ENCODE results near the gene FGF18. TPM values are rescaled to one million over a fixed set of nuclear protein-coding genes. Genes with fewer than 3 reads are reported as not detected.

The FGF18 gene
- total RNA-seq, 1 experiment from 2014 or later = 0.94 TPM

DNA sequence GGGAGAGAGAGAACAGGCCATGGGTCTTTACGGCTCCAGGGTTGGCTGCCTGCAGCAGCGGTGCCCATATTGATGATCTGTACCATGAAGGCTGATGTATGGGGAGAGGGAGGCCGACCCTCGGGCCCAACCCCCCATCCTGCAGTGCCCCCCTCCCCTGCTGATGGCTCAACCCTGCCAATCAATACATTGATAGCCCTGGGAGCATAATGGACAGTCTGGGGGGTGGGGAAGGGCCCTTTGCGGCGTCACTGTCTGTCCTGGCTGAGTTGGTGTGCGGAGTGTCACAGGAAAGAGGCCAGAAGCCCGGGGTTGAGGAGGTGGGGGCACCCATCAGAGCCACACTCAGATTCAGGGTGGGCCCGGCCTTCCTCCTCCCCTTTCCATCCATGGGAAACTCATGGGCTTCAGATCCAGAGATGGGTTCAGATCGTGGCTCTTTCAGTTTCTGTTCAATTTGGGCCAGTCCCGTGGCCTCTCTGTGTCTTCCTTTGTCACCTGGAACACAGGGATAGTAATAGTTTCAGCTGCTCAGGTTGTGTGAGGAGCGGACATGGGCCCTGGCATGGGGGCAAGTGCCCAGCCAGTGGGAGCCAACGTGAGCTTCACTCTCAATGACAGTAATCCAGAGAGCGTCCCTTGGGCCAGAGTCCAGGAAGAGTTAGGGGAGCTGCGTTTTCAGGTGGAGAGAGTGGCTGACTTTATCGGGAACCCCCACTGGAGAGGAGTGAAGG is 9.5 kb downstream of the FGF18 start:
- no CpG with 5 or more reads among the region's 16 CpGs for WGBS (ENCODE audit: extremely low coverage, insufficient read length, low lambda C conversion rate)
- Histone ChIP-seq H3K27ac (ENCODE audit: insufficient read length, low read depth, low read length) (no peak overlapping the region), H3K4ac (ENCODE audit: low read depth, low read length) (no peak overlapping the region)

More for the DNA sequence above, 9.5 kb downstream of the FGF18 start:
- Histone ChIP-seq H2BK15ac (ENCODE audit: low read depth, low read length) (no peak overlapping the region), H2BK120ac (ENCODE audit: low read depth, low read length, poor library complexity, severe bottlenecking) (no peak overlapping the region), H3K27me3 (ENCODE audit: insufficient read depth, low read length) (no peaks in the 10 kb centered on the region), H2BK5ac (ENCODE audit: insufficient read length, low read length) (no peak overlapping the region), H2BK20ac (ENCODE audit: low read depth, low read length, poor library complexity, severe bottlenecking) (no peak overlapping the region), H4K20me1 (ENCODE audit: control insufficient read depth, insufficient read depth, insufficient read length) (no peaks in the 10 kb centered on the region), H4K8ac (replicated peaks; ENCODE audit: insufficient read length, low read depth, low read length) (no peak overlapping the region), H3K23ac (ENCODE audit: insufficient read length, low read depth, low read length) (no peak overlapping the region), H3K4me2 (ENCODE audit: insufficient read depth, insufficient read length, low read length) (no peak overlapping the region), H3K79me1 (ENCODE audit: insufficient read depth, low read depth, low read length, poor library complexity, severe bottlenecking) (no peaks in the 10 kb centered on the region), H3T11ph (ENCODE audit: low read length) (no peak overlapping the region), H3K18ac (ENCODE audit: insufficient read length, low read depth, low read length) (no peak overlapping the region), H2BK12ac (ENCODE audit: insufficient read length, low read depth, low read length) (no peak overlapping the region), H3K14ac (ENCODE audit: insufficient read depth, low read length) (no peak overlapping the region; the same call in 1 of the 2 replicates), H3K23me2 (ENCODE audit: insufficient read length, low read depth, low read length, poor library complexity, severe bottlenecking) (no peaks in the 10 kb centered on the region), H4K91ac (ENCODE audit: insufficient read length, low read depth, low read length) (no peak overlapping the region), H2AFZ (ENCODE audit: low read length) (no peak overlapping the region), H2AK5ac (ENCODE audit: insufficient read length, low read length) (no peak overlapping the region), H3K9ac (ENCODE audit: extremely low read depth, insufficient read length, low read length) (no peak overlapping the region), H3K4me1 (ENCODE audit: insufficient read depth, low read length) (peaks cover 3% of the 10 kb centered on the region; the same call in 1 of the 2 replicates), H4K5ac (ENCODE audit: insufficient read length, low read depth, low read length) (no peak overlapping the region), H3K56ac (ENCODE audit: insufficient read length, low read depth, low read length) (no peak overlapping the region), H3K9me3 (ENCODE audit: control insufficient read depth, low read depth, low read length) (no peaks in the 10 kb centered on the region), H3K79me2 (ENCODE audit: insufficient read depth, low read length) (no peaks in the 10 kb centered on the region)
- H3K4me3 Mint-ChIP-seq = no peak overlapping the region
- TF ChIP-seq, protein P1, sequence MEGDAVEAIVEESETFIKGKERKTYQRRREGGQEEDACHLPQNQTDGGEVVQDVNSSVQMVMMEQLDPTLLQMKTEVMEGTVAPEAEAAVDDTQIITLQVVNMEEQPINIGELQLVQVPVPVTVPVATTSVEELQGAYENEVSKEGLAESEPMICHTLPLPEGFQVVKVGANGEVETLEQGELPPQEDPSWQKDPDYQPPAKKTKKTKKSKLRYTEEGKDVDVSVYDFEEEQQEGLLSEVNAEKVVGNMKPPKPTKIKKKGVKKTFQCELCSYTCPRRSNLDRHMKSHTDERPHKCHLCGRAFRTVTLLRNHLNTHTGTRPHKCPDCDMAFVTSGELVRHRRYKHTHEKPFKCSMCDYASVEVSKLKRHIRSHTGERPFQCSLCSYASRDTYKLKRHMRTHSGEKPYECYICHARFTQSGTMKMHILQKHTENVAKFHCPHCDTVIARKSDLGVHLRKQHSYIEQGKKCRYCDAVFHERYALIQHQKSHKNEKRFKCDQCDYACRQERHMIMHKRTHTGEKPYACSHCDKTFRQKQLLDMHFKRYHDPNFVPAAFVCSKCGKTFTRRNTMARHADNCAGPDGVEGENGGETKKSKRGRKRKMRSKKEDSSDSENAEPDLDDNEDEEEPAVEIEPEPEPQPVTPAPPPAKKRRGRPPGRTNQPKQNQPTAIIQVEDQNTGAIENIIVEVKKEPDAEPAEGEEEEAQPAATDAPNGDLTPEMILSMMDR (conservative IDR thresholded peaks at IDR 0.05) = no peak
- no peak for DNase-seq
- peak overlapping the region in 1 of 3 experiments; percentile 53; a peak in 1 of 7 replicates for H3K27ac Mint-ChIP-seq
- H3K9me3 Mint-ChIP-seq = no peaks in the 10 kb centered on the region
- H3K4me1 Mint-ChIP-seq = peaks cover 15 to 25% of the 10 kb centered on the region in 2 experiments
- H3K27me3 Mint-ChIP-seq (ENCODE audit: low read depth) = peaks cover under 1% of the 10 kb centered on the region; the same call in 1 of the 2 replicates
- no peaks in the 10 kb centered on the region; a peak in 1 of 7 replicates for H3K36me3 Mint-ChIP-seq (ENCODE audit: insufficient read depth in 1 of 3, low read depth in 3 of 3)
